Lower lobe of right lung (tissue), 2 donors: ENCODE measurements around the gene MED29. TPM values are rescaled to one million over a fixed set of nuclear protein-coding genes. Genes with fewer than 3 reads are reported as not detected.

Source experiments
- ATAC-seq, 2 donors: fragments of 200-7000 bp; cut with Tn5 transposase; one replicate each; pipeline ENCODE4 v1.9.1; 2020 to 2022; ENCODE audit warnings: mild to moderate bottlenecking in 2 of 2, moderate library complexity in 2 of 2
- DNase-seq: peaks from one replicate; pipeline ENCODE4 v3.0.0-alpha.2; 2020
- H3K27ac ChIP-seq: fragments of 200-600 bp; one replicate; pipeline ENCODE4 v1.8.0; 2022
- H3K27me3 ChIP-seq: fragments of 200-600 bp; one replicate; pipeline ENCODE4 v1.8.0; 2022; ENCODE audit warnings: low read depth
- H3K36me3 ChIP-seq: fragments of 200-600 bp; one replicate; pipeline ENCODE4 v1.8.0; 2022; ENCODE audit warnings: mild to moderate bottlenecking
- H3K4me1 ChIP-seq: fragments of 200-600 bp; one replicate; pipeline ENCODE4 v1.8.0; 2022
- H3K4me3 ChIP-seq: fragments of 200-600 bp; one replicate; pipeline ENCODE4 v1.8.0; 2022; ENCODE audit warnings: mild to moderate bottlenecking
- H3K9me3 ChIP-seq: fragments of 200-600 bp; one replicate; pipeline ENCODE4 v1.8.0; 2022
- intact Hi-C: fragments of 100-400 bp; cut with DNase I; formaldehyde crosslinking; loops from one replicate; pipeline ENCODE4 v1.11.0; 2022
- total RNA-seq: library from RNA; stranded (reverse); fragmentation: NEBNext Ultra II Directional; extraction: Animal tissue kit (Norgen Biotek cat#: 25700); gene quantifications from one replicate; pipeline ENCODE4 v1.2.1, GENCODE V29; 2021
- TF ChIP-seq, protein P1 (sequence below): fragments of 200-600 bp; IDR thresholded peaks from one replicate; pipeline ENCODE4 v1.8.0; 2022; ENCODE audit warnings: antibody characterized with exemption, mild to moderate bottlenecking
- donor health status: DM: no; HTN: yes; CAD: no; lungs with severe emphysema.

The MED29 gene
- total RNA-seq, 1 donor from 2014 or later: 33.1 TPM

- ATAC-seq (no peak), DNase-seq (no peak)
- H3K36me3 ChIP-seq: peaks cover 16% of the 10 kb centered on the region
- H3K27me3 ChIP-seq: no peaks in the 10 kb centered on the region
- intact Hi-C loops: no loop called here
- peak overlapping the region; percentile 97 for H3K4me3 ChIP-seq
- H3K9me3 ChIP-seq: no peaks in the 10 kb centered on the region
- H3K27ac ChIP-seq: peak overlapping the region; percentile 100
- TF ChIP-seq, protein P1, sequence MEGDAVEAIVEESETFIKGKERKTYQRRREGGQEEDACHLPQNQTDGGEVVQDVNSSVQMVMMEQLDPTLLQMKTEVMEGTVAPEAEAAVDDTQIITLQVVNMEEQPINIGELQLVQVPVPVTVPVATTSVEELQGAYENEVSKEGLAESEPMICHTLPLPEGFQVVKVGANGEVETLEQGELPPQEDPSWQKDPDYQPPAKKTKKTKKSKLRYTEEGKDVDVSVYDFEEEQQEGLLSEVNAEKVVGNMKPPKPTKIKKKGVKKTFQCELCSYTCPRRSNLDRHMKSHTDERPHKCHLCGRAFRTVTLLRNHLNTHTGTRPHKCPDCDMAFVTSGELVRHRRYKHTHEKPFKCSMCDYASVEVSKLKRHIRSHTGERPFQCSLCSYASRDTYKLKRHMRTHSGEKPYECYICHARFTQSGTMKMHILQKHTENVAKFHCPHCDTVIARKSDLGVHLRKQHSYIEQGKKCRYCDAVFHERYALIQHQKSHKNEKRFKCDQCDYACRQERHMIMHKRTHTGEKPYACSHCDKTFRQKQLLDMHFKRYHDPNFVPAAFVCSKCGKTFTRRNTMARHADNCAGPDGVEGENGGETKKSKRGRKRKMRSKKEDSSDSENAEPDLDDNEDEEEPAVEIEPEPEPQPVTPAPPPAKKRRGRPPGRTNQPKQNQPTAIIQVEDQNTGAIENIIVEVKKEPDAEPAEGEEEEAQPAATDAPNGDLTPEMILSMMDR: no peak
- H3K4me1 ChIP-seq: peaks cover 36% of the 10 kb centered on the region
Measured at GRCh38 chr19:39408392-39409207, 17.4 kb downstream of the MED29 start.

DNA sequence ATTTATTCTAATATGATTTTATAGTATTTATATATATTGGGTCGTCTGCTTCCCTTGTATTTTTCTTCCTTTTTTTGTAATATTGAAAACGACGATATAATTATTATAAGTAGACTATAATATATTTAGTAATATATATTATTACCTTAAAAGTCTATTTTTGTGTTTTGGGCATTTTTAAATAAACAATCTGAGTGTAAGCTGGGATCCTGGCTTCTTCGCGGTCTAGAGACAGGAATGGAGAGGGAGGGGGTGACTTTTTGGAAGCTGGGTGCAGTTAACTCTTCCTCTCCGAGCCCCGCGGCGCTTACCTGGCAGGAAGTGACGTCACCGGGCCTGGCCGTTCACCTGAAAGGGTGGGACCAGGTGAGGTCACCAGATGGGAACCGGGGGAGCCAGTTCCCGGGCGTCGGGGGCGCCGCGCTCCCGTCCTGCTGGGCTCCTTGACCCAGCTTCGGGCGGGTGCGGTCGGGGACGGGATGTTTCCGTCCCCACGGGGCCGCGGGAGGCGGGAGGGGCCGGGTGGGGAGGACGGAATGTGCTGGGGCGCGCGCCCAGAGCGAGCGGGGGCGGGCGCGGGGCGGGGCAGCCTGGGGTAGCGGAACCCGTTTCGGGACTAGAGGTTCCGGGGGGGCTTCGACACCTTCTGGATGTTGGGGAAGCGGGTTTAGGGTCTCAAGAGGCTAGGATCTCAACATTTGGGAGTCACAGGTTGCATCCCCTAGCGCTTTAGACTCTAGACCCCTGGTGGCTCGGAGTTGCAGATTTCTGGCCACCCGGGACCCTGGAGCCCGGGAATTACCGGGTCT lies 18.2 kb downstream of the MED29 start:
- peak; percentile 21 to 46 for ATAC-seq
- peaks cover 39% of the 10 kb centered on the region for H3K4me1 ChIP-seq
- intact Hi-C loops: no loop called here

DNA sequence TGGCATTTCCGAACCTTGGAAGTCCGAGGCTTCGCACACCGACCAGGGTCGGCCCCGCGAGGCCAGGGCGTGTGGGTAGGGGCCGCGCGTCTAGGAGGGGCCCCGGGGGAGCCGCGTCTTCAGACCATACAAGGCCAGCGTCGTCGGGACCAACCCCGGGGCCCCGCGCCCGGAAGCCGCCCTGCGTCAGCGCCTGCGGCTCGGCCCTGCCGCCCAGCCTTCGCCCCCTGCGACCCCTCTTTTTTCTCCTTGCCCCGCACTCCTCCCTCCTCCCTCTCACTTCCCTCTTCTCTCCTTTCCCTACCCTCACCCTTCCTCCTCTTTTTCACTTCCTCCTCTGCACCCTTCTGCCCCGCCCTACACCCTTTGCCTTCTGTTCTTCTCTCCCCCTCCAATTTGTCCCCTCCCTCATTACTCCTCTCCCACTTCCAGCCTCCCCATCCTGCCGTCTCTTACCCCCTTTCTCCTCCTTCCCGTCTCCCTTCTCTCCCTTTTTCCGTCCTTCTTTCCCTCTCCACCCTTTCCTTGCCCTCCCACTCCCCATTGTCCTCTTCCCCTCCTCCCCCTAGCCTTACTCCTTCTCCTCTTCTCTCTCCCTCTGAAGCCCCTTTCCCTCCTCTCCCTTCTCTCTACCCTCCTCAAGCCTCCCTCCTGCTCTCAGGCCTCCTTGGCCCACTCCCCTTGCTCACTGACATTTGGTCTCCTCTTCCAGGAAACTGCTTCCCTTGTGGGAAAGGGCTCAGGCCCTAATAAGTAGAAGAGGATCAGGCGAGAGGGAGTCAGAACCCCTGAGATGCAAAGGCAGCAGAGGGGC lies 19.0 kb downstream of the MED29 start:
- Histone ChIP-seq H3K4me1 (peaks cover 39% of the 10 kb centered on the region), H3K36me3 (peaks cover 16% of the 10 kb centered on the region), H3K4me3 (peak overlapping the region; percentile 97), H3K27ac (peak overlapping the region; percentile 100), H3K27me3 (no peaks in the 10 kb centered on the region), H3K9me3 (no peaks in the 10 kb centered on the region)
- intact Hi-C loops: no loop called here
- ATAC-seq (peak; percentile 23 to 36), DNase-seq (peak; percentile 90)
- TF ChIP-seq, protein P1: no peak

More for the DNA sequence above, 18.2 kb downstream of the MED29 start:
- Histone ChIP-seq H3K27ac (peak overlapping the region; percentile 100), H3K27me3 (no peaks in the 10 kb centered on the region), H3K9me3 (no peaks in the 10 kb centered on the region), H3K36me3 (peaks cover 16% of the 10 kb centered on the region), H3K4me3 (peak overlapping the region; percentile 97)
- TF ChIP-seq, protein P1: no peak
- DNase-seq: peak; percentile 96

GRCh38 chr19:39410831-39411080 lies 19.6 kb downstream of the MED29 start:
- intact Hi-C loops: no loop called here
- DNase-seq (no peak), ATAC-seq (no peak)
- Histone ChIP-seq H3K27me3 (no peaks in the 10 kb centered on the region), H3K36me3 (peaks cover 16% of the 10 kb centered on the region), H3K4me3 (peak overlapping the region; percentile 97), H3K9me3 (no peaks in the 10 kb centered on the region), H3K4me1 (peaks cover 34% of the 10 kb centered on the region), H3K27ac (peak overlapping the region; percentile 100)
- TF ChIP-seq, protein P1: no peak
